Measurements from ENCODE around the gene B9D1.
A peak's percentile ranks its signal among the peaks of the same experiment; 100 is the strongest.

Gene B9D1

DNA sequence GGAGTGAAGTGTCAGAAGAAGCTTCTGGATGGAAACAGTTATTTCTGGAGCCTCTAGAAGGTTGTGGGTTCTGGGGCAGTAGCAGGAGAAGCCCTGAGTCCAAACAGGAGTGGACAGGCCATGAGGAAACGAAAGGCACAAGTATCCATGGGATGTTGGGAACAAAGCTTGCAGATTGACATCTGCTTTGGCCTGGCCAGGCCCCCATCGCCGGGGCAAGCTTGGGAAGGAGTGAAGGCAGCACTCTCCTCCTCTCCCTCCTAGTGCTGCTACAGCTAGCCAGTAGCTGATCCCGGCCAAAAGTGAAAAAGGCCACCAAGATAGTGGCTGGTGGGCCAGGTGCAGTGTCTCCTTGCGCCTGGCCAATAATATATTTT is 40.4 kb downstream of the B9D1 start:
- no peak for DNase-seq (ENCODE audit: low read depth in 1 of 2, low spot score in 1 of 2)
- in situ Hi-C loops (cut with HindIII; ENCODE audit: low pct_unique_long_range_greater_than_20kb, low sequenced_read_pairs): no loop called here
- no peak for TF ChIP-seq JUND (IDR thresholded peaks at IDR 0.05; ENCODE audit: low read depth)

DNA sequence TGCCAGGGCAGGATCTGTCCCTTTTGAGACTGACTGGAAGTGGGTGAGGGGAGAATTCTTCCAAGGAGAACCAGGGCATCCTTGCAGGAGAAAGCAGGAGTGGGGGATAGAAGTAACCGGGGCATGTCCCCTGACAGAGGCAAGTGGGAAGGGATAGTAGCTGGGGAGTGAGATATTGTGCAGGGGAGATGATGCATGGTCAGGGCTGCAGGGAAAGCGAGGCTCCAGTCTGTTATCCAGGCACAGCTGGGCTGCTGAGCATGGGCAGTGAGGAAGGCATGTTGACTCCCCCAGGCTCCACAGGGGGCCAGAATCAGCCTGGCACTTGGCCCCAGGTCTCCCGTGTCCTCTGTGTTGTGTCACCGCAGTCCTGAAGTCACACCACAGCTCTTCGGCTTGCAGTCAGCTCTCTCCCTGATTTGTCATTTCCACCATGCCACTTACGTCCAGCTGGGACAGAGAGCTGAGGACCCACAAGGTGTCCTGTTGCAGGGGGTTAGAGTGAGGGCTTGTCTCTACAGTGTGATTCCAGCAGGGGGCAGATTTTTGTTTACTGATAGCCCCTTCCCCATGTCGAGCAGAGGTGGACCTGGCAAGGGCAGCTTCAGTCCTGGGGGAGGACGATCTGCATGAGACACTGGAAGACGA is 40.9 kb downstream of the B9D1 start:
- in situ Hi-C loops (cut with HindIII; ENCODE audit: low pct_unique_long_range_greater_than_20kb, low sequenced_read_pairs): no loop called here
- no peak for DNase-seq (ENCODE audit: low read depth in 1 of 2, low spot score in 1 of 2)
- TF ChIP-seq JUND (IDR thresholded peaks at IDR 0.05; ENCODE audit: low read depth): no peak

DNA sequence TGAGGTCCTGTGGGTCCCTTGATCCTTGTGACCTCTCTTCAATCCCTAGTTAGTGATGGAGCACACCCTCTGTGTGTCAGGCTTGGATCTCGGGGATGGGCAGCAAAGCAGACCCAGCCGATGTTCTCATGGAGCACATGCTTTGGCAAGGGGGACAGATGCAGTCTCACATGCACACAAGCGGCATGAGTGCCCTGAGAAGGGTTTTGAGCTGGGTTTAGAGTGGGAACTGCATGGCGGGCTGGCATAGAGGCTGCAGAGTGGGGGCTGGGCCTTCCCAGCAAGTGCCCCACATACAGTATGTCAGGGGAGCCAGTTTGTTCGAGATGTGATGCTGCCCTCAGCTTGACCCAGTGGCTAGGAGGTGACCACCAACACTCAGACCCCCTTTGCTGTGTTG is 41.6 kb downstream of the B9D1 start:
- DNase-seq (ENCODE audit: low read depth in 1 of 2, low spot score in 1 of 2): no peak
- TF ChIP-seq JUND (IDR thresholded peaks at IDR 0.05; ENCODE audit: low read depth): no peak
- in situ Hi-C loops (cut with HindIII; ENCODE audit: low pct_unique_long_range_greater_than_20kb, low sequenced_read_pairs): no loop called here

DNA sequence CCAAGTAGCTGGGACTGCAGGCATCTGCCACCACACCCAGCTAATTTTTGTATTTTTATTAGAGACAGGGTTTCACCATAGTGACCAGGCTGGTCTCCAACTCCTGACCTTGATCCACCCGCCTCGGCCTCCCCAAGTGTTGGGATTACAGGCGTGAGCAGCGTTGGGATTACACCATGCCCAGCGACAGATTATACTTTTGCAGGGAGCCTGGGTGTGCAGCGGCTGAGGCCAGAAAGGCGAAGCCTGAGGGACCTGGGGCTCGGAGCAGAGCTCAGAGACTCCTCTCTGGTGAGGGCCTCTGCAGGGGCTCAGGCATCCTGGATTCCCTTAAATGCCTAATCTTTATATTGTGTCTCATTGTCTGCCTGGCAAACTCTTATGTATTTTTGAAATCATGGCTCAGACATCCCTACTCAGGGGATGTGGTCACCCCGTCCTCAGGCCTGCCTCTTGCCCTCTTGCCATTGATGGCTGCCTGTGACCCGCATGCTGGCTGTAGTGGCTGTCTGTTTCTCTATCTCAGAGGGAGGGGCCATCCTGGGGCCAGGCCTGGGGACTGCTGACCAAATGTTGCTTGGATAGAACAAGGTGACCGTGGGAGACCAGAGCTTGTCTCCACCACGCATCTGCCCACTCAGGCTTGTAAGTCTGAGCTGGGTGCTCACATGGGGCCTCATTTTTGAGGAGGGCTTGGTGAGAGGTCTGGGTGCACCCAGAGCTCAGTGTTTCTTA is 42.6 kb downstream of the B9D1 start:
- no peak for TF ChIP-seq JUND (IDR thresholded peaks at IDR 0.05; ENCODE audit: low read depth)
- in situ Hi-C loops (cut with HindIII; ENCODE audit: low pct_unique_long_range_greater_than_20kb, low sequenced_read_pairs): no loop called here
- DNase-seq (ENCODE audit: low read depth in 1 of 2, low spot score in 1 of 2): no peak

DNA sequence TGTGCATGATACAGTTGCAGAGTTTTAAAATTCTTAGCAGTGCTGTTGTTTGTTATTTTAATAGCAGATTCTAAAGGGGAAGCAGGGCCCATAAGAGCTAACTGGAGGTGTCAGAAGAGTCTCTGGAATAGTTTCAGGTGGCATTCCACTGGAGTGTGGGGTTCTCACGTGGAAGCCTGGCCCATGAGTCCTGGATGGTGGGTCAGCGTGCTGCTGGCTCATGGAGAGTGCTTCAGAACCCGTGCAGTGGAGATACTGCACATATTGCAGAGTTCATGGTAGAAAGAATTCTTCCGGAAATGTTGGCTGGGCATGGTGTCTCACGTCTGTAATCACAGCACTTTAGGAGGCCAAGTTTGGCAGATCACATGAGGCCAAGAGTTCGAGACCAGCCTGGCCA is 43.9 kb downstream of the B9D1 start:
- DNase-seq (ENCODE audit: low read depth in 1 of 2, low spot score in 1 of 2): no peak
- in situ Hi-C loops (cut with HindIII; ENCODE audit: low pct_unique_long_range_greater_than_20kb, low sequenced_read_pairs): no loop called here
- TF ChIP-seq JUND (IDR thresholded peaks at IDR 0.05; ENCODE audit: low read depth): no peak

DNA sequence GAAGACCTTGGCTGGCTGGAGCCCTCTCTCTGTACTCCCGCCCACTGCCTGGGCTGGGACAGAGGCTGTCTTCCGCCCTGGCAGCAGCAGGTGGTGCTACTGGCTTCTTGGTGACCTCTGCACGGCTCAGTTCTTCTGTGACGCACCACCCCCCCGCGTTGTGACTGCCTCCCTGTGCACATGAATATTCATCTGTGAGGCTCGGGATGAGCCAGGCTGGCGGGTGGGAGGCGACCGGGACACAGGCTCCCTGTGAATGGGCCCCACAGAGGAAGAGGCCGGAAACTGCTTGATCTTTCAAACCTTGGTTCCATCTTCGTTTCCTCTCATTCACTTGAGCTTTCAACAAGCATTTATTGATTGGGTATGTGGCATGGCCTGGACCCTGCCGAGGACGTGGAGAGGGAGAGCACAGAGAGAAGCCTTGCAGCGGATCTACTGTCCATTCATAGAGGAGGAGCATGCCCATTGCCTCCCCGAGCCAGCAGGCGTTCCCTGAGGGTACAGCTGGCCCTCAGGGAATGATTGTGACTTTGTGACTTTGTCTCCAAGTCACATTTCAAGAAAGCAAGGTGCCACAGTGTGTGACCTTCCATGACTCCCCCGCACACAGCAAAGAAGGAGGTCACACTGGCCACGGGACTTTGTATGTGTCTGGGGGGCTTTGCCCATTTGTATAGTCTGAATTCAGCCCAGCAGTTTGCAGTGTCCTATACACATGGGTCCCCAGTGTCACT is 45.0 kb downstream of the B9D1 start:
- DNase-seq (ENCODE audit: low read depth in 1 of 2, low spot score in 1 of 2): peak in 1 of 2 experiments; percentile 44
- in situ Hi-C loops (cut with HindIII; ENCODE audit: low pct_unique_long_range_greater_than_20kb, low sequenced_read_pairs): no loop called here
- TF ChIP-seq JUND (IDR thresholded peaks at IDR 0.05; ENCODE audit: low read depth): no peak

DNA sequence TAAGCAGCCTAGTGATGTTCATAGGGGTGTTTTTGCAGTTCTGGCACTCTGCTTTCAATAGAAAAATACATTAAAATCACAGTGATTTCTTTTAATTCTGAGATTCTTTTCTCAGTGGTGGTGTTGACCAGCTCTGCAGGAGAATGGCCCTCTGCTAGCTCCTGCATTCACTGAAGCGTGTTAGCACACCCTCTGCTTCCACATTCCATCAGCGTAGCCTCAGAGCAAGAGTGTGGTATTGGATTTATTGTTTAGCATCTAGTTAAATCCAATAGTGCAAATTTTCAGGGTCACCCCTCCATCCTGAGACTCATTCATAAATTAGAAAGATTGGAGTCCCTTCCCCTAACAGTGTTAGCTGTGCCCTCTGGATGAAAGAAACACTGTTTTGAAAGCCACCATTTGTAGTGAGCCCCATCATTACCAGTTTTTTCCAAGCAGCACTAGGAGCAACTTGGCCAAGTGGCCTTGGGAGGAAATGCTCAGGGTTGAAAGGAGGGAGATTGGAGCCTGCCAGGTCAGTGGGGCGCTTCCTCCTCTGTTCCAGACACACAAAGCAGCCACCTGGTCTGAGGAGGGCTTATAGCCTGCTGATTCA is 45.7 kb downstream of the B9D1 start:
- DNase-seq (ENCODE audit: low read depth in 1 of 2, low spot score in 1 of 2): no peak
- TF ChIP-seq JUND (IDR thresholded peaks at IDR 0.05; ENCODE audit: low read depth): no peak
- in situ Hi-C loops (cut with HindIII; ENCODE audit: low pct_unique_long_range_greater_than_20kb, low sequenced_read_pairs): no loop called here

DNA sequence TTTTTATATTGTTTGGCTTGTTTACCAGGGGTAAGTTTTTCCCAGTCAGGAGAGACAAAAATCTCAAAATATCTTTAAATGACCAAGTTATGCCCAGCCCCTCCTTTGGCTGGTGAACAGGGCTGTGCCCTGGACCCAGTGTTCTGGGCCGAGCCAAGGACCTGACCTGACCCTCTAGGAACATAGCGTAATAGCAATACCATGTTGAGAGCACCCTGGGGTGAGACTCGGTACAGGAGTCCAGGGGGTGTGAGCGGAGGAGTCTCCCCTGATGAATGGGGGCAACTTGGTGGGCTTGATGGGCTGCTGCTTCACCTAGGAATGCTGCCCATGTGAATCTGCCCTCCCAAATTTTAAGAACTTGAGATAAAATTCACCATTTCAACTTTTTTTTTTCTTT is 47.4 kb downstream of the B9D1 start:
- in situ Hi-C loops (cut with HindIII; ENCODE audit: low pct_unique_long_range_greater_than_20kb, low sequenced_read_pairs): no loop called here

DNA sequence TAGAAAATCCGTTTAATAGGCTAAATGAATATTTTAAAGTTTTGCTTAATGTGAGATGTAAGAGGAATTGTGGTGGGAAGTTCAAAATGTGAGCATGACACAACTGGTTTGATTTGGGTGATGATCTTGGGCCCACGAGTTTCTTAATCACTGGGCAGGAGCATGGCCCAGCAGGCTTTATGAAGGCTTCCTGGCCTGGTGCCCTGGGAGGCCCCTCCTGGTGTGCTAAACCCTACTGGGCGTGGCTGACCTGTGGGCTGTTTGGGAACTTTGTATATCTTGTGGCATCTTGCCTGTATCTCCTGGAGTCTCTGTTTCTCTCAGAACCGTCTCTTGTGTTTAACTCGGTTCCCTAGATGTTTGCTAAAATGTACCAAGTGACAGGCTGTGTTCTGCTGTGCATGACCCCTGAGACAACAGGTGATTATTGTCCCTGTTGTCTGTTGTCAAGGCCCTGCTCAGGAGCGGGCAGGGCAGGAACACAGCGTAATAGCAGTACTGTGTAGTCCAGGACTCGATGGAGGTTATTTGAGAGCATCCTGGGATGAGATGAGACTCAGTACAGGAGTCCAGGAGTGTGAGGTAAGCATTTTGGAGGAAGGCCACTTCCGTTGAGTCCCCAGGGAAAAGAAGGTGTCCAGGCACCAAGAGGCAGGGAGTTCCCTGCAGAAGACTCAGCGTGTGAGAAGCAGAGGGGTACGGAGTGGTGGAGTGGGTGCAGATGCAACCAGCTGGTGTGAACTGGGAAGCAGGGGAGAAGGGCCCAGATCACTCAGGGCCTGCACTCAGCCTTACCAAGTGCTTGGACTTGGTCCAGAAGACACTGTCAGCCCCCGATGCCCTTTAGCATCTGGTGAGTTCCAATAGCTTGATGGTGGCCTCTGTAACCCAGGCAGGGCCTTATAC is 48.5 kb downstream of the B9D1 start:
- no peak for TF ChIP-seq JUND (IDR thresholded peaks at IDR 0.05; ENCODE audit: low read depth)
- DNase-seq (ENCODE audit: low read depth in 1 of 2, low spot score in 1 of 2): no peak
- in situ Hi-C loops (cut with HindIII; ENCODE audit: low pct_unique_long_range_greater_than_20kb, low sequenced_read_pairs): no loop called here

More for the DNA sequence above, 47.4 kb downstream of the B9D1 start:
- no peak for DNase-seq (ENCODE audit: low read depth in 1 of 2, low spot score in 1 of 2)
- TF ChIP-seq JUND (IDR thresholded peaks at IDR 0.05; ENCODE audit: low read depth): no peak

DNA sequence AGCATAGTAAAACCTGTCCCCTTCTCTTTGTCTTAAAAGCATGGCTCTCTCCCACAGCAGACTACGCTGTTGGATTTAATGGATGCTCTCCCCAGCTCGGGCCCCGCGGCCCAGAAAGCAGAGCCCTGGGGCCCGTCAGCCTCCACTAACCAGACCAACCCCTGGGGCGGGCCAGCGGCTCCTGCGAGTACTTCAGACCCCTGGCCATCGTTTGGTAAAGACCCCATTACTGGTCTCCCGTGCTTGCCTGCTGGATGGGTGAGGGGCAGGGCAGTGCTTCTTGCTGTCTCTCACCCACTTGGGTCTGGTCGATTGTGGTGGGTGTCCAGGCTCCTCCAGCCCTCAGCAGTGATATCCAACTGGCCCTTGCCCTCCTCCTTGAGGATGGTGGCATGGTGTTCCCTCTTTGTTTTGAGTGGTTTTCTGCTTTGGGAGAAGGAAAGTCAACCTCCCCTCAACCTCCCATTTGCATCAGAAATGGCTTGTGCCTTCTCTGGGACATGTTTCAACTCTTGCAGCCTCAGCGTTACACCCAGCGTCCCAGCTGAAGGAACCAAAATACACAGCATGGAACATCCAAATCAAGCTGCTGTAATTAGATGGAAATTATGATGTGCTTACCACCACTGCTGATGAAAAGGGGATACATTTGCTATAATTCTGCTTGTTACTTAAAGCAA is 49.3 kb downstream of the B9D1 start:
- no peak for TF ChIP-seq JUND (IDR thresholded peaks at IDR 0.05; ENCODE audit: low read depth)
- no peak for DNase-seq (ENCODE audit: low read depth in 1 of 2, low spot score in 1 of 2)
- in situ Hi-C loops (cut with HindIII; ENCODE audit: low pct_unique_long_range_greater_than_20kb, low sequenced_read_pairs): no loop called here

DNA sequence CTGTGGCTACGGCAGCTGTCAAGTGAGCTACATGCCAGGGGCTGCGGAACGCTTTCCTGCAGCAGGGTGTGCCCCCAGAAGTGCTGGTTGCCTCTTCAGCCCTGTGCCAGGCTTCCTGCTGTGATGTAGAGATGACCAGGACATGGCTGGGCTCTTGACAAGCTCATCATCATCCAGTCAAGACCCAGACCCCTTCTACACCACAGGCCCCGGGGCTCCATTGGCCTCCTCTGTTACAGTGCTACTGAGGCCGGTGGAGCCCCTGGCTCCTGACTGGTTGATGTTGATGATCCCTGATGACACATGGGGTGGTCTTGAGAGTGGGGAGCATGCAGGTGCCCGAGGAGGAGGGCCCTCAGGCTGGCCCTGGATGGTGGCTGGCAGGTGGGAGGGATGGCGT is 50.1 kb downstream of the B9D1 start:
- in situ Hi-C loops (cut with HindIII; ENCODE audit: low pct_unique_long_range_greater_than_20kb, low sequenced_read_pairs): no loop called here
- no peak for TF ChIP-seq JUND (IDR thresholded peaks at IDR 0.05; ENCODE audit: low read depth)
- no peak for DNase-seq (ENCODE audit: low read depth in 1 of 2, low spot score in 1 of 2)

Data from T47D (cell line).